HG02870 (cell line): ENCODE data around the gene EYS.
"Not testable (repeated sequence)": the region's sequence is repeated elsewhere in the genome, so short reads cannot be mapped to it uniquely, and the experiment has no call there.

Experiments
- ATAC-seq: cut with Tn5 transposase; IDR thresholded peaks from one replicate; pipeline ENCODE4 v1.9.1; 2021; ENCODE audit warnings: mild to moderate bottlenecking, moderate library complexity; ENCODE audit not compliant: unreplicated experiment

Gene EYS

GRCh38 chr6:65637289-65638046 lies 69.6 kb downstream of the EYS start:
- no peak for ATAC-seq

- no peak for ATAC-seq
These were observed 73.5 kb downstream of the EYS start for GRCh38 chr6:65633501-65633900.

- no peak for ATAC-seq
These were observed 75.3 kb downstream of the EYS start for GRCh38 chr6:65631711-65632110.

- ATAC-seq = not testable (repeated sequence)
These were observed 79.5 kb downstream of the EYS start for GRCh38 chr6:65627434-65627999.

GRCh38 chr6:65627015-65627414 lies 80.0 kb downstream of the EYS start:
- ATAC-seq = no peak

GRCh38 chr6:65623566-65623965 lies 83.5 kb downstream of the EYS start:
- no peak for ATAC-seq

- ATAC-seq = no peak
These were observed 96.3 kb downstream of the EYS start for GRCh38 chr6:65610746-65611145.

- no peak for ATAC-seq
These were observed 111.5 kb downstream of the EYS start for GRCh38 chr6:65595540-65595939.

GRCh38 chr6:65570340-65570739 lies 136.7 kb downstream of the EYS start:
- ATAC-seq = no peak

- no peak for ATAC-seq
These were observed 137.5 kb downstream of the EYS start for GRCh38 chr6:65569505-65569904.

GRCh38 chr6:65569056-65569455 lies 138.0 kb downstream of the EYS start:
- not testable (repeated sequence) for ATAC-seq

- no peak for ATAC-seq
These were observed 140.9 kb downstream of the EYS start for GRCh38 chr6:65566117-65566516.

- no peak for ATAC-seq
These were observed 149.0 kb downstream of the EYS start for GRCh38 chr6:65558071-65558470.

GRCh38 chr6:65557224-65557623 lies 149.8 kb downstream of the EYS start:
- ATAC-seq = no peak

GRCh38 chr6:65546894-65547293 lies 160.1 kb downstream of the EYS start:
- ATAC-seq = no peak

GRCh38 chr6:65545920-65546319 lies 161.1 kb downstream of the EYS start:
- no peak for ATAC-seq

- no peak for ATAC-seq
These were observed 168.4 kb downstream of the EYS start for GRCh38 chr6:65538644-65539043.

- ATAC-seq = no peak
These were observed 169.4 kb downstream of the EYS start for GRCh38 chr6:65537600-65537999.

GRCh38 chr6:65531533-65531932 lies 175.5 kb downstream of the EYS start:
- ATAC-seq = no peak

GRCh38 chr6:65524232-65524631 lies 182.8 kb downstream of the EYS start:
- no peak for ATAC-seq

- ATAC-seq = no peak
These were observed 201.3 kb downstream of the EYS start for GRCh38 chr6:65505736-65506135.

GRCh38 chr6:65501045-65501444 lies 206.0 kb downstream of the EYS start:
- no peak for ATAC-seq

- ATAC-seq = not testable (repeated sequence)
These were observed 223.4 kb downstream of the EYS start for GRCh38 chr6:65483652-65484051.
